NOMO-1 treated with DMSO at 0.1 percent for 48 hours (cell line): ENCODE results near the gene GOLGA7B.

ENCODE experiments used
- DNase-seq: peaks from one replicate; lab custom pipeline; 2025; ENCODE audit not compliant: unreplicated experiment; lab: John Stamatoyannopoulos, UW

The GOLGA7B gene

GRCh38 chr10:97849687-97850402 lies at the start of gene GOLGA7B:
Gene GOLGA7B (plus strand): TSS chr10:97849843. CDS start chr10:97850304, 461 bp downstream.
- DNase-seq = peak; percentile 35

- no peak for DNase-seq
Observed at GRCh38 chr10:97800474-97800873, 49.2 kb upstream of the GOLGA7B start.

GRCh38 chr10:97801422-97801821 lies 48.2 kb upstream of the GOLGA7B start:
- no peak for DNase-seq

GRCh38 chr10:97805096-97805884 lies 44.4 kb upstream of the GOLGA7B start:
- no peak for DNase-seq

GRCh38 chr10:97805949-97806348 lies 43.7 kb upstream of the GOLGA7B start:
- DNase-seq = no peak

GRCh38 chr10:97810446-97810845 lies 39.2 kb upstream of the GOLGA7B start:
- DNase-seq = no peak

GRCh38 chr10:97811958-97812357 lies 37.7 kb upstream of the GOLGA7B start:
- DNase-seq = no peak

GRCh38 chr10:97812696-97813095 lies 36.9 kb upstream of the GOLGA7B start:
- no peak for DNase-seq

- DNase-seq = no peak
Observed at GRCh38 chr10:97813311-97813710, 36.3 kb upstream of the GOLGA7B start.

GRCh38 chr10:97814996-97815395 lies 34.6 kb upstream of the GOLGA7B start:
- DNase-seq = no peak

- no peak for DNase-seq
Observed at GRCh38 chr10:97816609-97817008, 33.0 kb upstream of the GOLGA7B start.

GRCh38 chr10:97818572-97818971 lies 31.1 kb upstream of the GOLGA7B start:
- no peak for DNase-seq

GRCh38 chr10:97820096-97820704 lies 29.4 kb upstream of the GOLGA7B start:
- no peak for DNase-seq

GRCh38 chr10:97821308-97822038 lies 28.2 kb upstream of the GOLGA7B start:
- no peak for DNase-seq

- DNase-seq = no peak
Observed at GRCh38 chr10:97822261-97822687, 27.4 kb upstream of the GOLGA7B start.

GRCh38 chr10:97823734-97824133 lies 25.9 kb upstream of the GOLGA7B start:
- DNase-seq = no peak

- DNase-seq = no peak
Observed at GRCh38 chr10:97825020-97825760, 24.5 kb upstream of the GOLGA7B start.

- no peak for DNase-seq
Observed at GRCh38 chr10:97826892-97827291, 22.8 kb upstream of the GOLGA7B start.

GRCh38 chr10:97827702-97828291 lies 21.8 kb upstream of the GOLGA7B start:
- DNase-seq = no peak

- no peak for DNase-seq
Observed at GRCh38 chr10:97828721-97829120, 20.9 kb upstream of the GOLGA7B start.
